Heart left ventricle (tissue), 16 donors: ENCODE measurements around the gene RNH1. TPM values are rescaled to one million over a fixed set of nuclear protein-coding genes. Genes with fewer than 3 reads are reported as not detected.
A peak's percentile ranks its signal among the peaks of the same experiment; 100 is the strongest.

Experiments
- ATAC-seq, 4 donors: fragments of 200-7000 bp; cut with Tn5 transposase; one replicate each; pipeline ENCODE4 v1.9.1; 2020 to 2022; ENCODE audit warnings: moderate library complexity in 4 of 4, mild to moderate bottlenecking in 3 of 4, moderate number of reproducible peaks in 1 of 4
- DNase-seq, 5 donors: peaks; one replicate each; pipeline ENCODE4 v3.0.0-alpha.2; 2020
- H3K27ac ChIP-seq, 12 donors: fragments of 200-600 bp; sonication (generic) in 4 of 12; one replicate each; pipeline versions ENCODE4 v1.5.0 to v1.8.0; 2016 to 2022; ENCODE audit warnings: mild to moderate bottlenecking in 2 of 12
- H3K27me3 ChIP-seq, 9 donors: fragments of 200-600 bp; sonication (generic) in 2 of 9; one replicate each; pipeline versions ENCODE4 v1.5.1 to v1.8.0; 2016 to 2022; ENCODE audit warnings: mild to moderate bottlenecking in 3 of 9
- H3K36me3 ChIP-seq, 9 donors: fragments of 200-600 bp; sonication (generic) in 2 of 9; one replicate each; pipeline versions ENCODE4 v1.5.0 to v1.8.0; 2018 to 2022; ENCODE audit warnings: mild to moderate bottlenecking in 2 of 9
- H3K4me1 ChIP-seq, 12 donors: fragments of 200-600 bp; sonication (generic) in 4 of 12; one replicate each; pipeline versions ENCODE4 v1.5.0 to v1.8.0; 2016 to 2022; ENCODE audit warnings: mild to moderate bottlenecking in 3 of 12
- H3K4me3 ChIP-seq, 12 donors: fragments of 200-600 bp; sonication (generic) in 4 of 12; one replicate each; pipeline versions ENCODE4 v1.5.0 to v1.8.0; 2017 to 2022; ENCODE audit warnings: mild to moderate bottlenecking in 9 of 12, moderate library complexity in 4 of 12
- H3K9me3 ChIP-seq, 12 donors: fragments of 200-600 bp; sonication (generic) in 4 of 12; one replicate each; pipeline versions ENCODE4 v1.5.0 to v1.8.0; 2016 to 2022; ENCODE audit warnings: mild to moderate bottlenecking in 1 of 12
- POLR2A ChIP-seq, 2 donors: fragments of 450-650 bp; IDR thresholded peaks; one replicate each; pipeline ENCODE4 v1.6.1; 2017; ENCODE audit warnings: antibody characterized with exemption in 2 of 2, mild to moderate bottlenecking in 2 of 2, moderate library complexity in 2 of 2
- WGBS, 4 donors: extraction: QIAGEN DNeasy Blood & Tissue Kit in 2 of 4; methylation state at CpG; one replicate each; pipeline versions ENCODE4 v1.1.5 to v1.1.7; 2013 to 2018; 5-methylcytosine and 5-hydroxymethylcytosine counted together
- intact Hi-C, 10 donors: fragments of 100-400 bp; cut with DNase I; formaldehyde crosslinking; loops; one replicate each; pipeline versions ENCODE4 v1.11.1 to v1.14.2; 2022
- polyA plus RNA-seq, 2 donors: library from polyadenylated mRNA; stranded (reverse); fragments of 200-250 nt; gene quantifications; one replicate each; pipeline ENCODE4 v1.2.3, GENCODE V29; 2013
- total RNA-seq, 9 donors: library from RNA; depleted of rRNA in 2 of 9; stranded (reverse); fragments of >200 nt in 2 of 9; fragmentation: NEBNext Ultra II Directional in 3 of 9; extraction: Animal tissue kit (Norgen Biotek cat#: 25700) in 3 of 9; gene quantifications; one replicate each; pipeline versions ENCODE4 v1.1.0 to v1.2.4, GENCODE V29; 2016 to 2023
- TF ChIP-seq, protein P1 (sequence below), 12 donors: fragments of 200-600 bp; sonication (generic) in 4 of 12; IDR thresholded peaks; one replicate each; pipeline versions ENCODE4 v1.5.0 to v1.8.0; 2018 to 2022; ENCODE audit warnings: antibody characterized with exemption in 12 of 12, mild to moderate bottlenecking in 5 of 12
- donor health status: ischemic (EF 13 %, LVEDD 7.1; RV severe dilation, severe dysfunction).
- donor health status: healthy with polysubstance abuse.
- donor health status: DM: no; HTN: yes; CAD: no.
- donor health status: DM: no; HTN: no; CAD: no.
- donor health status: ischemic (EF 25% LVEDD 6.9; RV normal size, moderate dysfunction).
- donor health status: ischemic (EF 25% LVEDD 5.7; RV mildly dilated, moderate dysfunction).
- donor health status: healthy.
- donor health status: DM: yes; HTN: yes; CAD: no.
- donor health status: ischemic (EF 35%, LVEDD 5.7; RV mildly dilated, moderate dysfunction).
- donor health status: nonischemic (EF 11% LVEDD 7.7; RV severe dilation, severe dysfunction).
- donor health status: DM: yes; HTN: yes; CAD: no.
- donor health status: PGD.
- donor health status: ischemic (EF 29% LVEDD 5.4; RV normal size, mild dysfunction).
- donor health status: nonischemic (EF 23%, LVEDD 6.1; RV moderate dilation, normal function).

RNH1 gene
- total and polyA plus RNA-seq, 11 donors, result 58.2 to 247 (median 158) TPM

DNA sequence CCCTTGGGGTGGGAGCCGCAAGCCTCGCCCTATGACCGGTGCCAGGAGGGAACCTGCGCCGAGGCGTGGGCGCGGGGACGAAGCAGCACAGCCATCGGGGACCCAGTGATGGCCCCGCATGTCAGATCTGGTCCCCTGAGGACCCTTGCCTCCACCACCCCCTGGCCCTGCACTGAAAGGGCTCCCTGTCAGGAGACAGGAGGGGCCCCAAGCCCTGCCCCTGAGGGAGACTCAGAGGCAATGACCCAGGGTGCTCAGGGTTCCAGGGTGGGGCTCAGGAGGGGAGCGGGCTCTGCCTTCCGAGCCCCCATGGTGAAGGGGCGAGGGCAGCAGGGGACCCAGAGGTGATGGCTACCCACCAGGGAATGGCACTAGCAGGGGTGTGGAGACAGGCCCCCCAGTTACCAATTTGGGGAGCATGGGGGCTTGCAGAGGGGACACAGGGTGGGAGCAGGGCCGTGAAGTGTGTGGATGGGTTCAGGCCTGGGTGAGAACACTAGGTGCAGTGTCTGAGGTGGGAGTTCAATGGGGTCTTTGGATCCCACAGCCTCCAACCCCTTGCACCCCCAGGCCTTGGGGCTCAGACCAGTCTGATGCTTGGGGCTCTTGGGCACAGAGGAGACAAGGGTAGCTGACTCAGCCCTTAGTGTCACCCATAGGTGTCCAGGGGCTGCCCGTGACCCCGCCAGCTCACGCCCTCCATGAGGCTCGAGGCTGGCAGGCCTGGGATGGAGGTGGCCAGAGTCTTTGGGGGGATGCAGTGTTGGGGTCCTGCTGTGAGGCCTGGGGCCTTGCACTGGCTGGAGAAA lies 30.8 kb upstream of the RNH1 start:
- H3K27me3 ChIP-seq, result peaks cover 3 to 19% (median 9%) of the 10 kb centered on the region in 9 donors
- 51 to 96% (median 75%) methylated on average over 2 to 19 of the region's 19 CpGs for WGBS, 4 donors
- intact Hi-C loops, result no loop called here
- H3K9me3 ChIP-seq, result no peaks in the 10 kb centered on the region
- no peak for ATAC-seq
- H3K4me3 ChIP-seq, result peak overlapping the region in 11 of 12 donors; percentile 8 to 99 (median 78)
- no peak for TF ChIP-seq POLR2A (IDR thresholded peaks at IDR 0.05)
- TF ChIP-seq, protein P1, sequence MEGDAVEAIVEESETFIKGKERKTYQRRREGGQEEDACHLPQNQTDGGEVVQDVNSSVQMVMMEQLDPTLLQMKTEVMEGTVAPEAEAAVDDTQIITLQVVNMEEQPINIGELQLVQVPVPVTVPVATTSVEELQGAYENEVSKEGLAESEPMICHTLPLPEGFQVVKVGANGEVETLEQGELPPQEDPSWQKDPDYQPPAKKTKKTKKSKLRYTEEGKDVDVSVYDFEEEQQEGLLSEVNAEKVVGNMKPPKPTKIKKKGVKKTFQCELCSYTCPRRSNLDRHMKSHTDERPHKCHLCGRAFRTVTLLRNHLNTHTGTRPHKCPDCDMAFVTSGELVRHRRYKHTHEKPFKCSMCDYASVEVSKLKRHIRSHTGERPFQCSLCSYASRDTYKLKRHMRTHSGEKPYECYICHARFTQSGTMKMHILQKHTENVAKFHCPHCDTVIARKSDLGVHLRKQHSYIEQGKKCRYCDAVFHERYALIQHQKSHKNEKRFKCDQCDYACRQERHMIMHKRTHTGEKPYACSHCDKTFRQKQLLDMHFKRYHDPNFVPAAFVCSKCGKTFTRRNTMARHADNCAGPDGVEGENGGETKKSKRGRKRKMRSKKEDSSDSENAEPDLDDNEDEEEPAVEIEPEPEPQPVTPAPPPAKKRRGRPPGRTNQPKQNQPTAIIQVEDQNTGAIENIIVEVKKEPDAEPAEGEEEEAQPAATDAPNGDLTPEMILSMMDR (IDR thresholded peaks at IDR 0.05), result no peak
- H3K27ac ChIP-seq, result no peak overlapping the region
- peaks cover 9 to 42% (median 32%) of the 10 kb centered on the region in 12 donors for H3K4me1 ChIP-seq
- peaks cover 0 to 11% (median 8%) of the 10 kb centered on the region in 9 donors for H3K36me3 ChIP-seq
- DNase-seq, result peak in 3 of 5 donors; percentile 4 to 54 (median 17)

DNA sequence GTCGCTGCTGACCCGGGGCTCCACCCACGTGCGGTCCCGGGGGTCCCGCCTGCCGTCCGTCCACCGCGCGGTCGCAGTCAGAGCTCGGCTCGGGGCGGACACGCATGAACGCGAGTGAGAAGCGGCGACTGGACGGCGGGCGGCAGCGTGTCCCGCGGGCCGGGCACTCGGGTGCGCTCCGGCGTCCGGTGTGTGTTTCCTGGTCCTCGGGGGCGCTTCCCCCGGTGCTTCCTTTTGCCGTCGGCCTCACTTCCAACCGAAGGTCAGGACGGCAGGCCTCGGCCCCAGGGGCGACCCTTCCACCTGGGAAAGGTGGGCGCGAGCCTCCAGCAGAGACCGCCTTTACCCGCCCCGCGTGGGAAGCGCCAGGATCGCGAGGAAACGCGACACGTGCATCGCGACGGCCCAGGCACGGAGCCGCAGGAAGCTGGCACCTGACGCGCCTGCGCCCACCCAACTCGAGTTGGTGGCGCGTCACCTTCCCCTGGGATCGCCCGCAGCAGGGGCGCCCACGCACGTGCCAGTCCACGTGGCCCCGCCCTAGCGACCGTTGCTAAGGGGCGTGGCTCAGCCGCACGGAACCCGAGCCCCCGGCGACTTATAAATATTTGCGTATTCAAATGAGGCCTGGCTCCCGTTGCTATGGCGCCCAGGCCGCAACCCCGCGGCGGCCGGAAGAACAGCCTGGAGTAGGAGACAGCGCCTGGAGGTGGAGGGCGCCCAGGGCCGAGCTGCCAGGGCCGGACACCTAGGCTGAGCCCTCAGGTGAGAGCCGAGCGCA lies 30.0 kb upstream of the RNH1 start, which contains the start of gene LRRC56:
TSS of gene LRRC56 (plus strand) at position 687 of the 781 bp plus-strand sequence. CDS start 3,158 bp downstream, outside the sequence.
- no peaks in the 10 kb centered on the region for H3K9me3 ChIP-seq
- intact Hi-C loops, result no loop called here
- H3K27ac ChIP-seq, result peak within 1 kb of the TSS in 2 of 12 donors; percentile 2 to 84
- H3K4me1 ChIP-seq, result peaks cover 9 to 50% (median 32%) of the 10 kb centered on the region in 12 donors
- ATAC-seq (peak in 3 of 4 donors; percentile 3 to 26 (median 10)), DNase-seq (peak; percentile 68 to 90 (median 74))
- TF ChIP-seq, protein P1 (IDR thresholded peaks at IDR 0.05), result no peak
- TF ChIP-seq POLR2A (IDR thresholded peaks at IDR 0.05), result no peak
- H3K4me3 ChIP-seq, result peak within 1 kb of the TSS; percentile 8 to 99 (median 79)
- WGBS, 4 donors, result 3% methylated on average over 49 to 93 of the region's 93 CpGs
- peaks cover 0 to 19% (median 16%) of the 10 kb centered on the region in 9 donors for H3K36me3 ChIP-seq
- H3K27me3 ChIP-seq, result peaks cover 3 to 19% (median 9%) of the 10 kb centered on the region in 9 donors

DNA sequence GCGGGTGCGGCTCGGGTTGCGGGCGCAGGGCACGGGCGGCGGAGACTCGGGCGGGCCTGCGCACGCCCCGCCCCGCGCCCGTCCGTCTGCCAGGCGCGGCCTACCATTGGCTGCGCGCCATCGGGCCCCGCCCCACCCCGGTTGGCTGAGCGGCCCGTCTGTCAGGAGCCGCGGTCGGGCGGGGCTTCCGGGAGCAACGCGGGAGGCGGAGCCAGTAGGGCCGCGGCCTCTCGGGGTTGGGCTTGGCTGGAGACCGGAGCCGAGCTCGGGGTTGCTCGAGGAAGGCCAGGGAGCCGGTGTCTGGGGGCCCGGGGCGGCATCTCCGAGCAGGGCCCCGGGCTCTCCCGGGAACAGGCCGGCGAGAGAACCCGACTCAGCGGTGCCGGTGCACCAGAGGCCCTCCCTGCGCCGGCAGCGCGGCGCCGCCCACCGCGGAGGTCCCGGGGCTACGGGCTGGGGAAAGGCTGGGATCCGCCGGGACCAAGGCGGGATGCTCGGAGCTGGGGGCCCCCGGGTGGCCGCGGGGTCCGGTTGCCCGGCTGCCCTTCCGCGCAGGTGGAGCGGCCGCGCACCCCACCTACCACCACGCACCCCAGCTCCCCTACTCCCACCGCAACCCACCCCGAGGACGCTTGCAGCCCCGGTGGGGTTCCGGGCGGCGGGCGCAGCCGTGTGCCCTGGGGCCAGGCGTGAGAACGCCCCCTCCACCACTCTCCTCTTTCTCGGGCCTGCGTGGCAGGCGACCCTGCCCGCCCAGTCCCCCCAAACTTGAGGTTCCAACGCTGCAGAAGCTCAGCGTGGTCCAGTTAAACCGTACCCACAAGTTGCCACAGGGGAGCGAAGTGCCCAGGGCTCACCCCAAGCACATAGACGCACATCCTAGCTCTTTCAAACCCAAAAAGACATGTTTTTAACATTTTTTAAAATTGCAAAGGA lies 28.7 kb upstream of the RNH1 start, which contains the start of gene HRAS:
TSS of gene HRAS (minus strand) at position 58 of the 936 bp plus-strand sequence.
- TF ChIP-seq, protein P1 (IDR thresholded peaks at IDR 0.05), result no peak
- TF ChIP-seq POLR2A (IDR thresholded peaks at IDR 0.05), result peak in 1 of 2 donors; percentile 92
- peak; percentile 94 to 98 (median 95) for DNase-seq
- Histone ChIP-seq H3K4me1 (peaks cover 9 to 50% (median 32%) of the 10 kb centered on the region in 12 donors), H3K9me3 (no peaks in the 10 kb centered on the region), H3K36me3 (peaks cover 0 to 29% (median 20%) of the 10 kb centered on the region in 9 donors), H3K4me3 (peak within 1 kb of the TSS; percentile 68 to 99 (median 86)), H3K27ac (peak within 1 kb of the TSS; percentile 40 to 92 (median 80)), H3K27me3 (peaks cover 3 to 19% (median 9%) of the 10 kb centered on the region in 9 donors)
- intact Hi-C loops, result no loop called here
- WGBS, 4 donors, result 2 to 13% (median 5%) methylated on average over 27 to 97 of the region's 97 CpGs
- peak; percentile 93 to 96 (median 94) for ATAC-seq
